SK-N-SH (cell line): ENCODE data around the gene CCNK. TPM values are rescaled to one million over a fixed set of nuclear protein-coding genes. Genes with fewer than 3 reads are reported as not detected.

Experiments used
- CTCF ChIA-PET: fragments of 300-600, 350-600 bp; formaldehyde crosslinking; extraction: SDS; loops from one replicate; lab custom pipeline; 2021; lab: Yijun Ruan, JAX
- POLR2A ChIA-PET: fragments of 350-600 bp; sonication (Branson Sonifier 250); formaldehyde crosslinking; extraction: SDS; loops from one replicate; lab custom pipeline; 2020; ENCODE audit warnings: antibody characterized with exemption, inconsistent platforms; lab: Yijun Ruan, JAX
- DNase-seq: peaks from one replicate; pipeline ENCODE4 v3.0.0; 2012
- H2AFZ ChIP-seq: fragments of 200-600 bp; sonication (generic); 2 replicates; pipeline ENCODE4 v1.8.1; 2016; ENCODE audit warnings: antibody characterized with exemption, mild to moderate bottlenecking, low read depth
- H3F3A ChIP-seq: fragments of 200-600 bp; sonication (generic); replicated peaks from 2 replicates; pipeline ENCODE3; 2016; ENCODE audit warnings: antibody characterized with exemption, mild to moderate bottlenecking; ENCODE audit not compliant: insufficient read depth
- H3K27ac ChIP-seq, 2 experiments: fragments of 200-500 bp in 1 of 2; fragments of 200-600 bp in 1 of 2; sonication (Bioruptor generic) in 1 of 2; sonication (generic), shearing (Covaris generic) in 1 of 2; 2 replicates each; pipeline versions ENCODE4 v1.5.1 to v1.6.1; 2014 to 2016; ENCODE audit warnings: low read depth in 2 of 2, inconsistent platforms in 1 of 2, low read length in 1 of 2, mild to moderate bottlenecking in 1 of 2, mixed read lengths in 1 of 2
- H3K27me3 ChIP-seq: fragments of 200-600 bp; sonication (generic), shearing (Covaris generic); 2 replicates; pipeline ENCODE4 v1.6.1; 2016; ENCODE audit warnings: mixed run types; ENCODE audit not compliant: insufficient read depth
- H3K36me3 ChIP-seq, 2 experiments: fragments of 200-500 bp in 1 of 2; fragments of 200-600 bp in 1 of 2; sonication (Bioruptor generic) in 1 of 2; sonication (generic) in 1 of 2; replicated peaks in 1 of 2; 2 replicates each; pipeline versions ENCODE3 to v1.5.1; 2014 to 2016; ENCODE audit warnings: low read length in 1 of 2, mild to moderate bottlenecking in 1 of 2; ENCODE audit not compliant: insufficient read depth in 2 of 2, control insufficient read depth in 1 of 2
- H3K4me1 ChIP-seq, 2 experiments: fragments of 200-500 bp in 1 of 2; fragments of 200-600 bp in 1 of 2; sonication (Bioruptor generic) in 1 of 2; sonication (generic), shearing (Covaris generic) in 1 of 2; 2 replicates each; pipeline versions ENCODE4 v1.5.1 to v1.6.1; 2014 to 2016; ENCODE audit warnings: low read depth in 1 of 2, low read length in 1 of 2, mixed run types in 1 of 2; ENCODE audit not compliant: insufficient read depth in 2 of 2, control insufficient read depth in 1 of 2
- H3K4me2 ChIP-seq: fragments of 200-600 bp; sonication (generic), shearing (Covaris generic); 2 replicates; pipeline ENCODE4 v1.6.1; 2017; ENCODE audit warnings: mixed run types
- H3K4me3 ChIP-seq, 2 experiments: fragments of 200-500 bp in 1 of 2; fragments of 200-600 bp in 1 of 2; sonication (Bioruptor generic) in 1 of 2; sonication (generic), shearing (Covaris generic) in 1 of 2; 2 replicates each; pipeline versions ENCODE4 v1.5.1 to v1.8.1; 2014 to 2016; ENCODE audit warnings: low read depth in 2 of 2, inconsistent platforms in 1 of 2, low read length in 1 of 2, mild to moderate bottlenecking in 1 of 2, mixed read lengths in 1 of 2, moderate library complexity in 1 of 2
- H3K79me2 ChIP-seq: fragments of 200-600 bp; sonication (generic); 2 replicates; pipeline ENCODE4 v1.8.1; 2017; ENCODE audit warnings: mild to moderate bottlenecking; ENCODE audit not compliant: insufficient read depth
- H3K9ac ChIP-seq: fragments of 200-600 bp; sonication (generic); 2 replicates; pipeline ENCODE4 v1.6.1; 2017; ENCODE audit warnings: mixed run types
- H3K9me2 ChIP-seq: fragments of 200-600 bp; sonication (generic); 2 replicates; pipeline ENCODE4 v1.6.1; 2017; ENCODE audit warnings: mixed run types
- H3K9me3 ChIP-seq: fragments of 200-600 bp; sonication (generic); 2 replicates; pipeline ENCODE4 v1.6.1; 2017; ENCODE audit warnings: mixed run types, mild to moderate bottlenecking, moderate library complexity
- H4K20me1 ChIP-seq: fragments of 200-600 bp; sonication (generic); 2 replicates; pipeline ENCODE4 v1.6.1; 2017; ENCODE audit warnings: mild to moderate bottlenecking, mixed run types; ENCODE audit not compliant: insufficient read depth
- CHD2 ChIP-seq: fragments of 150-350 bp; IDR thresholded peaks from 2 replicates; pipeline ENCODE4 v1.6.1; 2018; ENCODE audit warnings: low read length; ENCODE audit not compliant: partially characterized antibody
- FOSL2 ChIP-seq: IDR thresholded peaks from 2 replicates; pipeline ENCODE4 v1.4.0; 2012; ENCODE audit warnings: low read depth, mild to moderate bottlenecking, moderate library complexity, borderline replicate concordance
- FOXM1 ChIP-seq: IDR thresholded peaks from 2 replicates; pipeline ENCODE4 v1.4.0; 2012; ENCODE audit warnings: low read depth, mild to moderate bottlenecking
- MEF2A ChIP-seq: IDR thresholded peaks from 2 replicates; pipeline ENCODE4 v1.4.0; 2012; ENCODE audit warnings: low read depth, borderline replicate concordance
- MXI1 ChIP-seq: IDR thresholded peaks from 2 replicates; pipeline ENCODE4 v1.6.1; 2012; ENCODE audit warnings: mild to moderate bottlenecking, low read depth, low read length, improper control_type of control experiment
- RAD21 ChIP-seq: IDR thresholded peaks from 2 replicates; pipeline ENCODE4 v1.6.1; 2012; ENCODE audit warnings: mild to moderate bottlenecking, low read length
- TAF1 ChIP-seq: IDR thresholded peaks from 2 replicates; pipeline ENCODE4 v1.6.1; 2012; ENCODE audit warnings: low read depth, mild to moderate bottlenecking, low read length, moderate library complexity, borderline replicate concordance
- WGBS: methylation state at CpG from one replicate; pipeline ENCODE4 v1.1.6; 2017; ENCODE audit warnings: low lambda C conversion rate; 5-methylcytosine and 5-hydroxymethylcytosine counted together
- polyA plus RNA-seq, 3 experiments: library from polyadenylated mRNA; depleted of rRNA; stranded (reverse); fragments of >200 nt; gene quantifications; 2 replicates each; pipeline ENCODE4 v1.2.3, GENCODE V29; 2012
- TF ChIP-seq, protein P1 (sequence below): IDR thresholded peaks from 2 replicates; pipeline ENCODE4 v1.6.1; 2012; ENCODE audit warnings: mild to moderate bottlenecking, low read depth, low read length, moderate library complexity
- TF ChIP-seq, protein P2 (sequence below): IDR thresholded peaks from 2 replicates; pipeline ENCODE4 v1.4.0; 2012; ENCODE audit warnings: low read depth, borderline replicate concordance
- TF ChIP-seq, protein P3 (sequence below): fragments of 150-350 bp; IDR thresholded peaks from 2 replicates; pipeline ENCODE4 v1.6.1; 2016; ENCODE audit warnings: mild to moderate bottlenecking, low read depth, low read length
- TF ChIP-seq, protein P4 (sequence below): fragments of 150-350 bp; IDR thresholded peaks from 2 replicates; pipeline ENCODE4 v1.6.1; 2017; ENCODE audit warnings: antibody characterized with exemption, low read length, low read depth, borderline replicate concordance
- TF ChIP-seq, protein P5 (sequence below): IDR thresholded peaks from 2 replicates; pipeline ENCODE4; 2012

Gene CCNK
- polyA plus RNA-seq, 1 of the 3 experiments (the other 2 are of a cell fraction) = 14.6 TPM

DNA sequence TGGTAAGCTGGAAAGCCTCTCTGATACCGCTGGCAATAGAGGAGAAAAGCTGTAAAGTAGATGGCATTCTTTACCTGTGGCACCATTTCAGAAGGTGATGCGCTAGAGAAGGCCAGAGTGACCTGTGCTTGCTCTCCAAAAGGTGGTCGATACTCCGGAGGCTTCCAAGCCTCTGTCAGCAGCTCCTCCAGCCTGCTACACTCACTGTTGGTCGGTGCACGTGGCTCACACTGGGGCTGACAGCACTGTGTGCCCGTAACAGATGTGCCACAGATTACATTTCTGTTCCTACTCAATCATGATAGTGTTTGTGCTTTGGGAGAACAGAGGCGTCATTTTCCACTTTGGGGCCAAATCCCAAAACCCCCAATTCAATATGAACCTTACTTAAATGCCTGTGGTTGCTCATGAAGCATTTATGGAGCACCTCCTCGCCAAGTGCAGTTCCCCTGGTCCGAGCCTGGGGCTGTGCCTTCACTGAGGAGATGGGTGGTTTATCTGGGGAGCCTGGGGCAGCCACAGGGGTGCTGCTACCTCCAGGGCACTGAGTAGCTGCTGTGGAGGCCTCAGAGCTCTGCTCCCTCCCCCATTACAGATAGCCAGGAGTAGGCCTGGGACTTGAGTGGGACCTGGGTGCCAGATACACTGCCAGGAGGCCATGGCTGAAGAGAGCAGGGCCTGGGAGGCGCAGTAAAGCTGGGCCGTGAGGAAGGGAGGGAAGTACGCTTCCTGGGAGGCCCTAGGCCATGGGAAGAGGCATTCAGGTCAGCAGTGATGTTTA lies 26.8 kb downstream of the CCNK start:
- no peaks in the 10 kb centered on the region for H3K79me2 ChIP-seq
- H2AFZ ChIP-seq = no peak overlapping the region
- H3K4me1 ChIP-seq = no peaks in the 10 kb centered on the region; a peak in 1 of 4 replicates
- DNase-seq = no peak
- ChIA-PET CTCF (interaction anchor here (0.6 kb wide), 1 partner anchor 439 kb away, joined by 3 read pairs; no protein-coding TSS in a partner anchor), POLR2A (no interaction called here)
- no peaks in the 10 kb centered on the region for H3K9me2 ChIP-seq
- TF ChIP-seq FOXM1 (no peak), MXI1 (no peak), RAD21 (no peak)
- TF ChIP-seq, protein P1, sequence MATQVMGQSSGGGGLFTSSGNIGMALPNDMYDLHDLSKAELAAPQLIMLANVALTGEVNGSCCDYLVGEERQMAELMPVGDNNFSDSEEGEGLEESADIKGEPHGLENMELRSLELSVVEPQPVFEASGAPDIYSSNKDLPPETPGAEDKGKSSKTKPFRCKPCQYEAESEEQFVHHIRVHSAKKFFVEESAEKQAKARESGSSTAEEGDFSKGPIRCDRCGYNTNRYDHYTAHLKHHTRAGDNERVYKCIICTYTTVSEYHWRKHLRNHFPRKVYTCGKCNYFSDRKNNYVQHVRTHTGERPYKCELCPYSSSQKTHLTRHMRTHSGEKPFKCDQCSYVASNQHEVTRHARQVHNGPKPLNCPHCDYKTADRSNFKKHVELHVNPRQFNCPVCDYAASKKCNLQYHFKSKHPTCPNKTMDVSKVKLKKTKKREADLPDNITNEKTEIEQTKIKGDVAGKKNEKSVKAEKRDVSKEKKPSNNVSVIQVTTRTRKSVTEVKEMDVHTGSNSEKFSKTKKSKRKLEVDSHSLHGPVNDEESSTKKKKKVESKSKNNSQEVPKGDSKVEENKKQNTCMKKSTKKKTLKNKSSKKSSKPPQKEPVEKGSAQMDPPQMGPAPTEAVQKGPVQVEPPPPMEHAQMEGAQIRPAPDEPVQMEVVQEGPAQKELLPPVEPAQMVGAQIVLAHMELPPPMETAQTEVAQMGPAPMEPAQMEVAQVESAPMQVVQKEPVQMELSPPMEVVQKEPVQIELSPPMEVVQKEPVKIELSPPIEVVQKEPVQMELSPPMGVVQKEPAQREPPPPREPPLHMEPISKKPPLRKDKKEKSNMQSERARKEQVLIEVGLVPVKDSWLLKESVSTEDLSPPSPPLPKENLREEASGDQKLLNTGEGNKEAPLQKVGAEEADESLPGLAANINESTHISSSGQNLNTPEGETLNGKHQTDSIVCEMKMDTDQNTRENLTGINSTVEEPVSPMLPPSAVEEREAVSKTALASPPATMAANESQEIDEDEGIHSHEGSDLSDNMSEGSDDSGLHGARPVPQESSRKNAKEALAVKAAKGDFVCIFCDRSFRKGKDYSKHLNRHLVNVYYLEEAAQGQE = no peak
- TF ChIP-seq, protein P2, sequence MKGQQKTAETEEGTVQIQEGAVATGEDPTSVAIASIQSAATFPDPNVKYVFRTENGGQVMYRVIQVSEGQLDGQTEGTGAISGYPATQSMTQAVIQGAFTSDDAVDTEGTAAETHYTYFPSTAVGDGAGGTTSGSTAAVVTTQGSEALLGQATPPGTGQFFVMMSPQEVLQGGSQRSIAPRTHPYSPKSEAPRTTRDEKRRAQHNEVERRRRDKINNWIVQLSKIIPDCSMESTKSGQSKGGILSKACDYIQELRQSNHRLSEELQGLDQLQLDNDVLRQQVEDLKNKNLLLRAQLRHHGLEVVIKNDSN = no peak
- no peak overlapping the region for H3K9ac ChIP-seq
- 97% methylated on average over 7 of the region's 13 CpGs for WGBS
- H4K20me1 ChIP-seq = 0 out of 2 replicates have a peak, but pooled peaks cover 13% of the 10 kb centered on the region
- no peaks in the 10 kb centered on the region for H3K27me3 ChIP-seq
- no peak overlapping the region for H3K4me2 ChIP-seq
- peaks cover 52 to 74% of the 10 kb centered on the region in 2 experiments for H3K36me3 ChIP-seq
- no peak overlapping the region for H3K4me3 ChIP-seq
- peaks cover 13% of the 10 kb centered on the region for H3F3A ChIP-seq
- H3K9me3 ChIP-seq = no peaks in the 10 kb centered on the region
- H3K27ac ChIP-seq = no peak overlapping the region

DNA sequence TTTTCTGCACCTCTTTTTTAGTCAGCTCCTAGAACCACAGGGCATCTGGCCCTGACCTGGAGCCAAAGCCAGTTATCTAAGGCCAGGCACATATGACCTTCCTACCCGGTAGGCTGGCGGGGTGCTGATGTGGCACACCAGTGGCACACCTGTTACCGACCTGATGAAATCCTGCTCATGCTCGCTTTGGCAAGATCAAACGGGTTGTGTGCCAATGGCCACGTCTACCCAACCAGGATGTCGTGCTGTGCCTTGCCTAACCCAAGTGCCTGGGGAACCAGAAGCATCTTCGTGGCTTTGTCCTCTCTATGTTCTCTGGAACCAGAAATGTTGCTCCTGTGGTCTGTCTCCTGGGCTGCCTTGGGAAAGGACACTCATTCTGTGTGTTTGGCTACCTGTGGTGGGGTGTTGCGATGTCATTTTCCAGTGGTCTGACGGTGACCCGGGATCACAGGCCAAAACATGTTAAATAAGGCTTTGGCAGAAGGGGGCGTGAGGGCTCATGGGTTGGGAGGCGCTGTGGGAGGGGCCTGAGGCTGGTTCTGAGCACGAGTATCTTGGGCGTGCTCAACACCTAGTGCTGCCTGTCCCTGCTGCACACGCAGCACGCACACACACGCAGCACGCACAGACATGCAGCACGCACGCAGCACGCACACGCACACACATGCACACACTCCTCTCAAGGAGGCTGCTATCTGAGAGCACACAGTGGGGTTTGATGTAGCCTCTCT lies 27.9 kb downstream of the CCNK start:
- no peak overlapping the region for H3K9ac ChIP-seq
- DNase-seq = no peak
- no peaks in the 10 kb centered on the region for H3K9me3 ChIP-seq
- ChIA-PET POLR2A (no interaction called here), CTCF (no interaction called here)
- peaks cover 13% of the 10 kb centered on the region for H3F3A ChIP-seq
- TF ChIP-seq MEF2A (no peak), TAF1 (no peak), CHD2 (no peak), FOSL2 (no peak)
- TF ChIP-seq, protein P3, sequence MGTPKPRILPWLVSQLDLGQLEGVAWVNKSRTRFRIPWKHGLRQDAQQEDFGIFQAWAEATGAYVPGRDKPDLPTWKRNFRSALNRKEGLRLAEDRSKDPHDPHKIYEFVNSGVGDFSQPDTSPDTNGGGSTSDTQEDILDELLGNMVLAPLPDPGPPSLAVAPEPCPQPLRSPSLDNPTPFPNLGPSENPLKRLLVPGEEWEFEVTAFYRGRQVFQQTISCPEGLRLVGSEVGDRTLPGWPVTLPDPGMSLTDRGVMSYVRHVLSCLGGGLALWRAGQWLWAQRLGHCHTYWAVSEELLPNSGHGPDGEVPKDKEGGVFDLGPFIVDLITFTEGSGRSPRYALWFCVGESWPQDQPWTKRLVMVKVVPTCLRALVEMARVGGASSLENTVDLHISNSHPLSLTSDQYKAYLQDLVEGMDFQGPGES = no peak
- TF ChIP-seq, protein P4, sequence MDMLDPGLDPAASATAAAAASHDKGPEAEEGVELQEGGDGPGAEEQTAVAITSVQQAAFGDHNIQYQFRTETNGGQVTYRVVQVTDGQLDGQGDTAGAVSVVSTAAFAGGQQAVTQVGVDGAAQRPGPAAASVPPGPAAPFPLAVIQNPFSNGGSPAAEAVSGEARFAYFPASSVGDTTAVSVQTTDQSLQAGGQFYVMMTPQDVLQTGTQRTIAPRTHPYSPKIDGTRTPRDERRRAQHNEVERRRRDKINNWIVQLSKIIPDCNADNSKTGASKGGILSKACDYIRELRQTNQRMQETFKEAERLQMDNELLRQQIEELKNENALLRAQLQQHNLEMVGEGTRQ = no peak
- TF ChIP-seq, protein P2 = no peak
- TF ChIP-seq, protein P5, sequence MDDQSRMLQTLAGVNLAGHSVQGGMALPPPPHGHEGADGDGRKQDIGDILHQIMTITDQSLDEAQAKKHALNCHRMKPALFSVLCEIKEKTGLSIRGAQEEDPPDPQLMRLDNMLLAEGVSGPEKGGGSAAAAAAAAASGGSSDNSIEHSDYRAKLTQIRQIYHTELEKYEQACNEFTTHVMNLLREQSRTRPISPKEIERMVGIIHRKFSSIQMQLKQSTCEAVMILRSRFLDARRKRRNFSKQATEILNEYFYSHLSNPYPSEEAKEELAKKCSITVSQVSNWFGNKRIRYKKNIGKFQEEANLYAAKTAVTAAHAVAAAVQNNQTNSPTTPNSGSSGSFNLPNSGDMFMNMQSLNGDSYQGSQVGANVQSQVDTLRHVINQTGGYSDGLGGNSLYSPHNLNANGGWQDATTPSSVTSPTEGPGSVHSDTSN = no peak
- H3K79me2 ChIP-seq = no peaks in the 10 kb centered on the region
- 91% methylated on average over 16 of the region's 23 CpGs for whole genome bisulfite sequencing
- H3K4me3 ChIP-seq = no peak overlapping the region
- H3K36me3 ChIP-seq = peaks cover 42 to 73% of the 10 kb centered on the region in 2 experiments
- H4K20me1 ChIP-seq = 0 out of 2 replicates have a peak, but pooled peaks cover 13% of the 10 kb centered on the region
- H3K27me3 ChIP-seq = no peaks in the 10 kb centered on the region
- no peaks in the 10 kb centered on the region; a peak in 1 of 4 replicates for H3K4me1 ChIP-seq
- H2AFZ ChIP-seq = no peak overlapping the region
- no peaks in the 10 kb centered on the region for H3K9me2 ChIP-seq
- no peak overlapping the region for H3K27ac ChIP-seq
- no peak overlapping the region for H3K4me2 ChIP-seq
